K562 (cell line): ENCODE measurements around the gene TEDC1. TPM values are rescaled to one million over a fixed set of nuclear protein-coding genes. Genes with fewer than 3 reads are reported as not detected.

Experiments used
- ATAC-seq: fragments of 200-7000 bp; cut with Tn5 transposase; 3 replicates; pipeline ENCODE4 v1.9.1; 2020; ENCODE audit warnings: moderate library complexity
- BruUV-seq: library from RNA; stranded (reverse); fragments of 400-500 nt; replicated peaks from 2 replicates; lab custom pipeline; 2021; lab: Mats Ljungman, UMichigan
- CTCF ChIA-PET: fragments of 300-600 bp; formaldehyde crosslinking; extraction: SDS; loops from one replicate; lab custom pipeline; 2021; ENCODE audit warnings: low intra/inter-chr PET ratio; lab: Yijun Ruan, JAX
- POLR2A ChIA-PET: fragments of 300-600, 350-650 bp; sonication (Branson Sonifier 250); formaldehyde crosslinking; extraction: SDS; loops from one replicate; lab custom pipeline; 2021; ENCODE audit warnings: antibody characterized with exemption, inconsistent platforms; lab: Yijun Ruan, JAX
- DNase-seq, 4 experiments: peaks; one replicate each; pipeline versions ENCODE4 v3.0.0 to v3.0.0-alpha.2; 2011 to 2018; ENCODE audit warnings: low spot score in 3 of 4, mixed read lengths in 3 of 4; ENCODE audit errors: extremely low read depth in 1 of 4
- FAIRE-seq: peaks from 2 replicates; lab custom pipeline; 2011; peaks lifted over from hg19 to GRCh38; lab: Jason Lieb, UNC
- H2AFZ ChIP-seq: 2 replicates; pipeline ENCODE4 v1.6.0; 2011; ENCODE audit warnings: low read depth, low read length, control low read depth, inconsistent platforms
- H3K27ac ChIP-seq: fragments of 200-600 bp; 3 replicates; pipeline ENCODE4 v1.8.0; 2011; ENCODE audit warnings: low read depth, mild to moderate bottlenecking, control low read depth, inconsistent platforms, low read length, moderate library complexity, mixed read lengths; ENCODE audit errors: extremely low read depth
- H3K27me3 ChIP-seq, 2 experiments: fragments of 300-600 bp in 1 of 2; 2 replicates in 1 of 2; 3 replicates in 1 of 2; pipeline versions ENCODE4 v1.6.0 to v1.8.0; 2011; ENCODE audit warnings: inconsistent platforms in 2 of 2, low read length in 2 of 2, mild to moderate bottlenecking in 1 of 2, mixed read lengths in 1 of 2, moderate library complexity in 1 of 2; ENCODE audit not compliant: control insufficient read depth in 2 of 2, insufficient read depth in 2 of 2
- H3K36me3 ChIP-seq: fragments of 300-600 bp; 3 replicates; pipeline ENCODE4 v1.8.0; 2011; ENCODE audit warnings: mild to moderate bottlenecking, low read length, inconsistent platforms; ENCODE audit not compliant: control insufficient read depth, insufficient read depth
- H3K4me1 ChIP-seq, 2 experiments: fragments of 200-600 bp in 1 of 2; replicated peaks in 1 of 2; 2 replicates in 1 of 2; 3 replicates in 1 of 2; pipeline versions ENCODE4 v1.5.1 to v1.8.0; 2011; ENCODE audit warnings: inconsistent platforms in 2 of 2, low read length in 2 of 2, mild to moderate bottlenecking in 1 of 2, mixed read lengths in 1 of 2, moderate library complexity in 1 of 2; ENCODE audit not compliant: control insufficient read depth in 2 of 2, insufficient read depth in 2 of 2
- H3K4me2 ChIP-seq: 2 replicates; pipeline ENCODE4 v1.6.1; 2011; ENCODE audit warnings: low read length, control low read depth, inconsistent platforms, mixed read lengths; ENCODE audit not compliant: insufficient read depth
- H3K4me3 ChIP-seq: fragments of 200-600 bp; sonication (generic), shearing (Covaris generic); 2 replicates; pipeline ENCODE4 v1.5.1; 2016; ENCODE audit warnings: control low read depth, inconsistent platforms
- H3K79me2 ChIP-seq: fragments of 200-600 bp; 3 replicates; pipeline ENCODE4 v1.8.0; 2011; ENCODE audit warnings: low read length, inconsistent platforms; ENCODE audit not compliant: control insufficient read depth, insufficient read depth
- H3K9ac ChIP-seq, 2 experiments: 2 replicates each; pipeline versions ENCODE4 v1.6.0 to v1.6.1; 2011; ENCODE audit warnings: low read depth in 2 of 2, low read length in 2 of 2, control low read depth in 1 of 2, inconsistent platforms in 1 of 2, mild to moderate bottlenecking in 1 of 2, mixed read lengths in 1 of 2; ENCODE audit not compliant: insufficient read depth in 1 of 2
- H3K9me1 ChIP-seq: one replicate; pipeline ENCODE4 v1.6.0; 2011; ENCODE audit warnings: inconsistent platforms, mild to moderate bottlenecking, low read length, moderate library complexity; ENCODE audit not compliant: control insufficient read depth, insufficient read depth
- H3K9me3 ChIP-seq: replicated peaks from 2 replicates; pipeline ENCODE4 v1.5.1; 2011; ENCODE audit warnings: low read depth, low read length, inconsistent platforms; ENCODE audit not compliant: control insufficient read depth, insufficient read depth
- H4K20me1 ChIP-seq: replicated peaks from 2 replicates; pipeline ENCODE4 v1.6.1; 2011; ENCODE audit warnings: low read length, inconsistent platforms, mixed read lengths; ENCODE audit not compliant: control insufficient read depth, insufficient read depth
- POLR2G ChIP-seq: fragments of 200-400 bp; formaldehyde crosslinking; IDR thresholded peaks from 2 replicates; pipeline ENCODE4 v1.6.1; 2017; ENCODE audit warnings: low read depth, mild to moderate bottlenecking, antibody characterized with exemption, low read length, moderate library complexity
- ZBTB12 ChIP-seq: fragments of 250-450 bp; sonication (Bioruptor Pico); IDR thresholded peaks from 2 replicates; pipeline ENCODE4 v1.4.0; 2020
- WGBS: fragments of 100-300 bp; shearing (Covaris generic); methylation state at CpG from one replicate; pipeline ENCODE4 v1.1.6; 2016; ENCODE audit warnings: low coverage, mixed read lengths; ENCODE audit not compliant: insufficient coverage; ENCODE audit errors: missing lambda C conversion rate; 5-methylcytosine and 5-hydroxymethylcytosine counted together
- in situ Hi-C: fragments of 300-500 bp; cut with MboI; formaldehyde crosslinking; loops from 4 replicates; pipeline ENCODE4 v1.15.0; 2018; ENCODE audit warnings: inconsistent platforms, mixed read lengths
- intact Hi-C: fragments of 100-400 bp; cut with micrococcal nuclease; formaldehyde crosslinking; loops from 2 replicates; pipeline ENCODE4 v1.14.2; 2022
- polyA plus RNA-seq, 8 experiments: library from polyadenylated mRNA; depleted of rRNA in 4 of 8; stranded (reverse) in 5 of 8; unstranded in 3 of 8; fragments of >200 nt; fragmentation: Nextera tagmentation in 2 of 8; fragmentation: Illumina TruSeq in 1 of 8; extraction: Ambion mirVana in 2 of 8; extraction: Trizol in 1 of 8; gene quantifications; 2 replicates each; pipeline versions ENCODE4 v1.2.1 to v1.2.3, GENCODE V29; 2011 to 2014; ENCODE audit warnings: inconsistent platforms in 1 of 8, missing spikeins in 1 of 8
- total RNA-seq, 7 experiments: library from RNA; depleted of rRNA in 6 of 7; stranded (reverse); fragments of >200 nt in 6 of 7; fragmentation: Illumina TruSeq in 2 of 7; extraction: Trizol in 2 of 7; gene quantifications; 2 replicates each; pipeline versions ENCODE4 v1.2.1 to v1.2.3, GENCODE V29; 2011 to 2021; ENCODE audit warnings: low replicate concordance in 1 of 7

TEDC1 gene
- total and polyA plus RNA-seq, 9 of the 15 experiments (the other 6 are each of a cell fraction or from before 2014, with no cell fraction given), result 0.21 to 28.3 (median 5.9) TPM

DNA sequence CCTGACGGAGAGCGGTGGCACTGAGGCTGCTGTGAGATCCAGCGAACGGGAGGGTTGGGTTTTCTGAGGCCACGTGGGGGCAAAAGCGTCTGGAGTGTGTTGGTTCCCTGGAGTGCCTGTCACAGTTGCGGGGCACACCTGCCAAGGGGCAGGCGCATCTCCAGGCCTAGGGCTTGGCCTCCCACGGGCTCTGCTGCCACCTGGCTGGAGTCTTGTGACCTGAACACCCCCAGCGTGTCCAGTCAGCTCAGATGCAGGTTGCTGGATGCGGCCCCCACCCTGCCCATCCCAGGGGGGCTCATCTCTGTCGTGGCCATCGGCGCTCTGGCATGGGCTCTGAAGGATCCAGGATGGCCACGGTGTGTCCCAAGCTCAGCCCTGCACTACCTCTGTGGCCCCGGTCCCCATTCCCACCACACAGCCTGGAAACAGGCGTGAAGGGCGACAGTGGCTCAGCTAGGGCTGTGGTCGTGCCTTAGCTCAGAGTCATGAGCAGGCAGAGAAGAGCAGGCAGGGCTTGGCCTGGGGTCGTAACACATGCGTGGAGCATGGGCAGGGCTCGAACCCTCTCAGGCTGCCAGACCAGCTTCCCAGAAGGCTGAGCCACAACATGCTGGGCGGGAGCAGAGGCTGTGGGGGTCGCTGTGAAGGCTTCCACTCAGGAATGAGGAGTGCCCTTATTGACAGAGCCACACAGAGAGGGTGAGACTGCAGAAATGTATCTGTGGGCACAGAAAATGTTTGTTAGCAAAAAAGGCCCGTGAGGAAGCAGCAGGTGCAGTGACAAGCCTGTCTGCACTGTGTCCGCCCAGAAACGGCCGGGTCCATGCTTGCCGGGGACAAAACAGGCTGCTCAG is 40.0 kb upstream of the TEDC1 start:
- intact Hi-C loops (no loop called here), in situ Hi-C loops (no loop called here)
- Histone ChIP-seq H3K9ac (no peak overlapping the region; a peak in 1 of 4 replicates), H3K4me3 (no peak overlapping the region), H3K79me2 (0 out of 3 replicates have a peak, but pooled peaks cover 5% of the 10 kb centered on the region), H3K9me3 (no peaks in the 10 kb centered on the region), H3K36me3 (peaks cover 66% of the 10 kb centered on the region; the same call in 1 of the 3 replicates), H3K9me1 (no peaks in the 10 kb centered on the region), H2AFZ (no peak overlapping the region), H4K20me1 (no peaks in the 10 kb centered on the region), H3K4me1 (peaks cover 0 to 47% of the 10 kb centered on the region in 2 experiments; a peak in 2 of 5 replicates), H3K27ac (no peak overlapping the region), H3K27me3 (no peaks in the 10 kb centered on the region), H3K4me2 (no peak overlapping the region)
- 94% methylated on average over 16 of the region's 29 CpGs for WGBS
- FAIRE-seq (no peak), ATAC-seq (no peak), DNase-seq (no peak)
- TF ChIP-seq ZBTB12 (CRISPR knock-in tag), result no peak
- peak; percentile 13; the same call in 1 of the 2 replicates for TF ChIP-seq POLR2G
- ChIA-PET POLR2A (no interaction called here), CTCF (no interaction called here)
- no TSS peak for BruUV-seq
